NCI-H510A treated with DMSO at 0.1 percent for 48 hours (cell line): ENCODE results near the gene EIF4ENIF1.
"Not testable (repeated sequence)": the region's sequence is repeated elsewhere in the genome, so short reads cannot be mapped to it uniquely, and the experiment has no call there.

ENCODE experiments used
- DNase-seq: peaks from one replicate; lab custom pipeline; 2025; lab: John Stamatoyannopoulos, UW

Gene EIF4ENIF1, protein sequence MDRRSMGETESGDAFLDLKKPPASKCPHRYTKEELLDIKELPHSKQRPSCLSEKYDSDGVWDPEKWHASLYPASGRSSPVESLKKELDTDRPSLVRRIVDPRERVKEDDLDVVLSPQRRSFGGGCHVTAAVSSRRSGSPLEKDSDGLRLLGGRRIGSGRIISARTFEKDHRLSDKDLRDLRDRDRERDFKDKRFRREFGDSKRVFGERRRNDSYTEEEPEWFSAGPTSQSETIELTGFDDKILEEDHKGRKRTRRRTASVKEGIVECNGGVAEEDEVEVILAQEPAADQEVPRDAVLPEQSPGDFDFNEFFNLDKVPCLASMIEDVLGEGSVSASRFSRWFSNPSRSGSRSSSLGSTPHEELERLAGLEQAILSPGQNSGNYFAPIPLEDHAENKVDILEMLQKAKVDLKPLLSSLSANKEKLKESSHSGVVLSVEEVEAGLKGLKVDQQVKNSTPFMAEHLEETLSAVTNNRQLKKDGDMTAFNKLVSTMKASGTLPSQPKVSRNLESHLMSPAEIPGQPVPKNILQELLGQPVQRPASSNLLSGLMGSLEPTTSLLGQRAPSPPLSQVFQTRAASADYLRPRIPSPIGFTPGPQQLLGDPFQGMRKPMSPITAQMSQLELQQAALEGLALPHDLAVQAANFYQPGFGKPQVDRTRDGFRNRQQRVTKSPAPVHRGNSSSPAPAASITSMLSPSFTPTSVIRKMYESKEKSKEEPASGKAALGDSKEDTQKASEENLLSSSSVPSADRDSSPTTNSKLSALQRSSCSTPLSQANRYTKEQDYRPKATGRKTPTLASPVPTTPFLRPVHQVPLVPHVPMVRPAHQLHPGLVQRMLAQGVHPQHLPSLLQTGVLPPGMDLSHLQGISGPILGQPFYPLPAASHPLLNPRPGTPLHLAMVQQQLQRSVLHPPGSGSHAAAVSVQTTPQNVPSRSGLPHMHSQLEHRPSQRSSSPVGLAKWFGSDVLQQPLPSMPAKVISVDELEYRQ

DNA sequence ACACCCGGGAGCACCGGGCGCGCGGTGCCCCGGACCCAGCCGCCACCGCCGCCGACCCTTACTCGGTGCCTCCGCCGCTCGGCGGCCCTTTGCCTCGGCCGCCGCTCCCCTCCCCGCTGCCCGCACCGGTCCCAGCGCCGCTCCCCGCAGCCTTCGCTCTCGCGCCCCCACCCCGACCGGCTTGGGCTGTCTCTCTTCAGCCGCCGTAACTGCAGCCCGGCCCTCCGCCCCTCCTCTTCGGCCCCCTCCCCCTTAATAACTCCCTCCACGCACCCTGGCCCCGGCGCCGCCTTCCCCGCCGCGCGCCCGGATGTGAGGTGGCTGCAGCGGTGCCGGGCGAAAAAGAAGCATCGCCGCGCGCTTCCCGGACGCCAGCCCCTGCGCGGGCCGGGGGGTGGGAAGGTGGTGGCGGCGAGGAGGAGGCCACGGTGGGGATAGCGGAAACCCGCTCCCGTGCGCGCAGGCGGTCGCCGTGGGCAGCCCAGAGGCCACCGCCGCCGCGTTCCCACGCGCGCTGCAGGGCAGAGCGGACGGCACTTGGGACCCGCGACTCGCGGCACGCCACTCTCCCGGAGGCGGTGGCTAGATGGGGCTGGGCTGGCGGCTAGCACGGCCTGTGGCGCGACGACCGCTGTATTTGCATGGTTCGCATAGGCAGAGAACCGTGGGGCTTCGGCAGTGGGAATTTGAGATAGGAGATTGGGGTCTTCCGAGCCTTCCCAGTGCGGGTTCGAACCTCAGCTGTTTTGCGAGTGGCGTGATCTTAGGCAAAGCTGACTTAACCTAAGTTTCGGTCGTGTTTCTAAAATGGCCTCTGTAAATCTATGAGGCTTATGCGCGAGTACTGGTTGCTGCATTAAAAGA, at the start of gene EIF4ENIF1:
TSS of gene EIF4ENIF1 (minus strand) at position 211 of the 864 bp plus-strand sequence. CDS start 1,124 bp downstream, outside the sequence.
- peak; percentile 51 for DNase-seq

DNA sequence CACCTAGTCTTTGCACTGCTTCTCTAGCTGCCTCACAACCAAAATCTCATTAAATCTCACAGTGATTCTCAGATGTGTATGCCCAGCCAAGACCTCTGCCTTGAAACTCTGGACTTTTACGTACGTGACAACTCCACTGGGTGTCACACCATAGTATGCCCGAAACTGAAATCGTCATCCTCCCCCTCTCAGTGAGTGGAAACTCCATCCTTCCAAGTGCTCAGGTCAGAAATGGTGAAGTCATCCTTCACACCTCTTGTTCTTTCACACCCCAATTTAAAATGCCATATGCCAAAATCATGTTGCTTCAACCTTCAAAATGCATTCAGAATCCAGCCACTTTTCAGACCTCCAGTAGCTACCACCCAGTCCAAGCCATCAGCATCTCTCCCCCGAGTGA, 49.2 kb upstream of the EIF4ENIF1 start:
- no peak for DNase-seq

DNA sequence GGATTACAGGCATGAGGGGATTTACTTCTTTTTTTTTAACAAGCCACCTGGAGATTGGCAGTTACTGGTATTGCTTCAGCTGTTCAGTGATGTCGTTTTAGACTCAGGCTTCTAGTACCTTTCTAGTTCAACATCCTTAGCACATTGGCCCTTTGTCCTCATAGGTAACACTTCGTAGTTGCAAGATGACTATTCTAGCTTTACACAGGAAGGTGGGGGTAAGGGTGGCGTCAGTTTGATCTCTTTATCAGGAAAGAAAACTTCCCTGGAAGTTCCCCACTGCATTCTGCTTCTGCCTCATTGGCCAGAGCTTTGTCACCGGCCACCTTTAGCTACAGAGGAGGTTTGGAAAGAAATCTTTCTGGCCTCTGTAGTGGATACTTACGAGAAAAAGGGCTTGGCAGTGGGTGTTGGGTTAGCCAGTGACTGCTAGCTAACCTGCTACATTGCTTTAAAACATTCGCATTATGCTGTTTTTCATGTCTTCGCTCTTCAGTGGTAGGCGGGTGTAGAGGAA, 47.4 kb upstream of the EIF4ENIF1 start:
- DNase-seq = no peak

GRCh38 chr22:31533374-31533773, 43.7 kb upstream of the EIF4ENIF1 start:
- DNase-seq = no peak

GRCh38 chr22:31532060-31532459, 42.4 kb upstream of the EIF4ENIF1 start:
- no peak for DNase-seq

DNA sequence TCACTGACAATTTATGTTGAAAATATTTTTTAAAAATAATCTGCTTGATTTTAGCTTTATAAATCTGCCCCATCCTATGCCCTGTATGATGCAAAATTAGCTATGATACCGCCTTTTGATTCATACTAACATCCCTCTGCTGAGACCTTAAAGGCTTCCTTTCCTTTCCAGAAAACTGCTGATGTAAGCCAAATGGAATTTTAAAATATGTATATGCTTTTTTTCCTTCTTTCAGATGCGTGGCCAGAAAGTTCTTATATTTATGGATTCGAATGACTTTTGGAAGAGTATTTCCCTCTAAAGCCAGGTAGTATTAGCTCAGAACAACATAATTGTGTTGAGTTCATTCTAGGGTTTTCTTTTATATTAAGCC, 41.2 kb upstream of the EIF4ENIF1 start:
- DNase-seq = no peak

DNA sequence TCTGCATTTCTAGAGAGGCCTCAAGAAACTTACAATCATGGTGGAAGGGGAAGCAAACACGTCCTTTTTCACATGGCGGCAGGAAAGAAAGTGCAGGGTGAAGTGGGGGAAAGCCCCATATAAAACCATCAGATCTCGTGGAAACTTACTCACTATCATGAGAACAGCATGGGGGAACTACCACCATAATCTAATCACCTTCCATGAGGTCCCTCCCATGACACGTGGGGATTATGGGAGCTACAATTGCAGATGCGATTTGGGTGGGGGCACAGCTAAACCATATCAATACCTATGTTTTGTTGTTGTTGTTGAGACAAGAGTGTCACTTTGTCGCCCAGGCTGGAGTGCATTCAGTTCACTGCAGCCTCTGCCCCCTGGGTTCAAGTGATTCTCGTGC, 36.6 kb upstream of the EIF4ENIF1 start:
- DNase-seq = no peak

DNA sequence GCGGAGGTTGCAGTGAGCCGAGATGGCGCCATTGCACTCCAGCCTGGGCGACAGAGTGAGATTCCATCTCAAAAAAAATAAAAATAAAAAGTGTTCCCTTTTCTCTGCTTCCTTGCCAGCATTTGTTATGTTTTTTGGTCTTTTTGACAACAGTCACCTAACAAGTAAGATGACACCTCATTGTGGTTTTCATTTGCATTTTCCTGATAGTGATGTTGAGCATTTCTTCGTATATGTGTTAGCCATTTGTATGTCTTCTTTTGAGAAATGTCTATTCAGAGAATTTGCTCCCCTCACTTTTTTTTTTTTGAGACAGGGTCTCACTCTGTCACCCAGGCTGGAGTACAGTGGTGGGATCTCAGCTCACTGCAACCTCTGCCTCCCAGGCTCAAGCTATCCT, 34.5 kb upstream of the EIF4ENIF1 start:
- not testable (repeated sequence) for DNase-seq

DNA sequence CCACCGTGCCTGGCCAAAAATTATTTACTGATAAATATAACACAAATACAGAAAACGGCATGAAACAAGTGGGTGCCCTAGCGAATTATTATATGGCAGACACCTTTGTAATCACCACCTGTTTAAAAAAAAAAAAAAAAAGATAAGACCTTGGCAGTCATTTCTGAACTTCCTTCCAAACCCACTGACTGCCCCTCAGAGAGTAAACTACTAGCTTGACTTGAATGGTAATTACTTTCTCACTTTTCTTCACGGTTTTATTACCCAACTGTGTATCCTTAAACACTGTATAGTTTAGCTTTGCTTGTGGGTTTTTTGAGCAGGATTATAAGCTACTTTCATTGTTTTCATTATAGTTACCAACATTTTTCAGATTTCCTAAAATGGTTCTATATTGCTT, 30.4 kb upstream of the EIF4ENIF1 start:
- no peak for DNase-seq

DNA sequence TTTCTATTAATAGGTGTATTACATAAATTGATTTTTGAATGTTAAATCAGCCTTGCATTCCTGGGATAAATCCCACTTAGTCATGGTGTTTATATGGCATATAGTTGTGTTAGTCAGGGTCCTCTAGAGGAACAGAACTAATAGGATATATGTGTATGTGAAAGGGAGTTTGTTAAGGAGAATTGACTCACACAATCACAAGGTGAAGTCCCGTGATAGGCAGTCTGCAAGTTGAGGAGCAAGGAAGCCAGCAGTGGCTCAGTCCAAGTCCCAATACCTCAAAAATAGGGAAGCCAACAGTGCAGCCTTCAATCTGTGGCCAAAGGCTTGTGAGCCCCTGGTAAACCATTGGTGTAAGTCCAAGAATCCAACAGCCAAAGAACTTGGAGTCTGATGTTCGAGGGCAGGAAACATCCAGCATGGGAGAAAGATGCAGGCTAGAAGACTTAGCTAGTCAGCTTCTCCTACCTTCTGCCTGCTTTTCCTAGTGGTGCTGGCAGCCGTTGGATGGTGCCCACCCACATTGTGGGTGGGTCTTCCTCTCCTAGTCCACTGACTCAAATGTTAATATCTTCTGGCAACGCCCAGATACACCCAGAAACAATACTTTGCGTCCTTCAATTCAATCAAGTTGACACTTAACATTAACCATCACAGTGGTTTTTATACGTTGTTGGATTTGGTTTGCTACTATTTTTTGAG, 19.6 kb upstream of the EIF4ENIF1 start:
- DNase-seq = no peak

- DNase-seq = no peak
Measured at GRCh38 chr22:31508536-31508935, 18.9 kb upstream of the EIF4ENIF1 start.

DNA sequence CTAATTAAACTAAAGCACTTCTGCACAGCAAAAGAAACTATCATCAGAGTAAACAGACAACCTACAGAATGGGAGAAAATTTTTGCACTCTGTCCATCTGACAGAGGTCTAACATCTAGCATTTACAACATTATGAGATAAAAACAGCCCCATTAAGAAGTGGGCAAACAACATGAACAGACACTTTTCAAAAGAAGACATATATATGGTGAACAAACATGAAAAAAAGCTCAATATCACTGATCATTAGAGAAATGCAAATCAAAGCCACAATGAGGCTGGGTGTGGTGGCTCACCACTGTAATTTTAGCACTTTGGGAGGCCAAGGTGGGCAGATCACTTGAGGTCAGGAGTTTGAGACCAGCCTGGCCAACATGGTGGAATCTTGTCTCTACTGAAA, 17.9 kb upstream of the EIF4ENIF1 start:
- not testable (repeated sequence) for DNase-seq

DNA sequence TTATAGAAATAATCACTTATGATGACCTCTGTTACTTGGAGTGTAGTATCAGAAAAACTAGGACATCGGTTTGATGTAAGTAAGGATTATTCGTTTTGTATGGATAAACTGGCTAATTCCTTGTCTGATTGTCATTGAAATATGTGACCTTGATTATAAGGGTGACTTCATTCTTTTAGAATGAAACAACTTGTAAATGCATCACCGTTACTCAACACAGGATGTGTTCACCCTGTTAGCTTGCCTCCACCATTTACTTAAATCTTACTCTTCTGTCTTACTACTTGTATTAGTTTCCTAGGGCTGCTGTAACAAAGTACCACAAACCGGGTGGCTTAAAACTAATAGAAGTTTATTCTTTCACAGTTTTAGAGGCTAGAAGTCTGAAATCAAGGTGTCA, 14.6 kb upstream of the EIF4ENIF1 start:
- no peak for DNase-seq

DNA sequence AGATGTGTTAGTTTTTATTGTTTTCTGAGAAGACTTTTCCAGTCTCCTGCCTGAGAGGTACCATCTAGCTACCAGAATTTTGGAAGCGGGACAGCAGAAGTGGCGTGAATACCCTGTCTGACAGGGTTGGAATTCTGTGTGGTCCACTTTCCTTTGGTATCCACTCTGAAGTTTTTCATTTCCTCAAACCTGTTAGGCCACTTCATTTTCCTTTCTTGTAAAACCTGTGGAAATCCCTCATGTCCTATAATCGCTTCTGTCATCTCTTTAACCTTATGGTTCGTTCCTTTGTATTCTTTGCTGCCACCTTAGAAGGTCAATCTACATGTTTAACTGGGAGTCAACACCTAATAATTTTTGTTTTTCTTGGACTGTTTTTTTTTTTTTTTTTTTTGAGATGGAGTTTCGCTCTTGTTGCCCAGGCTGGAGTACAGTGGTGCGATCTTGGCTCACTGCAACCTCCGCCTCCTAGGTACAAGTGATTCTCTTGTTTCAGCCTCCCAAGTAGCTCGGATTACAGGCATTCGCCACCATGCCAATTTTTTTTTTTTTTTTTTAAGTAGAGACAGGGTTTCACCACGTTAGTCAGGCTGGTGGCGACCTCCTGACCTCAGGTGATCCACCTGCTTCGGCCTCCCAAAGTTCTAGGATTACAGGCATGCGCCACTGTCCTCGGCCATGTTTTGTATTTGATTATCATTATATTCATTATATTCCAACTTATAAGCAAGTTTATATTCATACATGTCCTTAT, 13.7 kb upstream of the EIF4ENIF1 start:
- no peak for DNase-seq

DNA sequence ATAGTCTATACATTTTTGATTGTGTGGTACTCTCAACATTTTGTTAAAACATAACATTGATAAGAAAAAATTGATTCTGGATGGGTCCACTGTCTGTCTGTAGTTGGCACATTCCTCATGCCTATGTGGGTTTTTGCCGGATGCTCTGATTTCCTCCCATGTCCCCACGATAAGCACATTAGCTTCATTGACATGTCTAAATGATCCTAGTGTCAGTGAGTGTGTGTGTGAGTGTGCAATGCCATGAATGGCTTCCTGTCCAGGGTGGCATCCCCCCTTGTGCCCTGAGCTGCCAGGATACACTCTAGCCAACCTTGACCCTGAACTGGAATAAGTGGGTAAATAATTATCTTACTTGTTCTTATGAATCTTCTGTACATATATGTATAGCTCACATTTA, 12.1 kb upstream of the EIF4ENIF1 start:
- DNase-seq = no peak

DNA sequence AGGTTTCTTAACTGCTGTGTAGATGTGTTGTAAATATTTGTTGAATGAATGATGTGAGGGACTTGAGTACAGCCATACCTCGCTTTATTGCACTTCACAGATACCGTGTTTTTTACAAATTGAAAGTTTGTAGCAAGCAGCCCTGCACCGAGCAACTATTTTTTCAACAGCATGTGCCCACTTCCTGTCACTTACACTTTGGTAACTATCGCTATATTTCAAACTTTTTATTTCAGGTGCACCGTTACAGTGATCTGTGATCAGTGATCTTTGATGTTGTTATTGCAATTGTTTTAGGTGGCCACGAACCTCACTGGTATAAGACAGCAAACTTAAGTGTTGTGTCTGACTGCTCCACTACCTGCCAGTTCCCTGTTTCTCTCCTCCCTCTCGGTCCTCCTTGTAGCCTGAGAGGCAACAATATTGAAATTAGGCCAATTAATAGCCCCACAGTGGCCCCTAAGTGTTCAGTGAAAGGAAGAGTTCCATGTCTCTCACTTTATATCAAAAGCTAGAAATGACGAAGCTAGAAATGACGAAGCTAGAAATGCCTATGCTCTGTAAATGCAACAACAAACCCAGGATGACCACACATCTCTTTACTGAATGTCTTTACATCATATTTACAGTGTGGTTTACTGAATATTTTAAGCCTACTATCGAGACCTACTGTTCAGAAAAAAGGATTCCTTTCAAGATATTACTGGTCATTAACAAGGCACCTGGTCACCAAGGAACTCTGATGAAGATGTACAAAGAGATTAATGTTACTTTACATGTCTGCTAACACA, 7.7 kb upstream of the EIF4ENIF1 start:
- no peak for DNase-seq

GRCh38 chr22:31496735-31497146, 7.1 kb upstream of the EIF4ENIF1 start:
- DNase-seq = no peak

- peak; percentile 48 for DNase-seq
Measured at GRCh38 chr22:31496007-31496734, 6.5 kb upstream of the EIF4ENIF1 start, which contains the start of gene SFI1. Gene SFI1, plus strand, starts transcription at chr22:31496536. Its CDS starts 11,749 bp downstream, at chr22:31508285.

DNA sequence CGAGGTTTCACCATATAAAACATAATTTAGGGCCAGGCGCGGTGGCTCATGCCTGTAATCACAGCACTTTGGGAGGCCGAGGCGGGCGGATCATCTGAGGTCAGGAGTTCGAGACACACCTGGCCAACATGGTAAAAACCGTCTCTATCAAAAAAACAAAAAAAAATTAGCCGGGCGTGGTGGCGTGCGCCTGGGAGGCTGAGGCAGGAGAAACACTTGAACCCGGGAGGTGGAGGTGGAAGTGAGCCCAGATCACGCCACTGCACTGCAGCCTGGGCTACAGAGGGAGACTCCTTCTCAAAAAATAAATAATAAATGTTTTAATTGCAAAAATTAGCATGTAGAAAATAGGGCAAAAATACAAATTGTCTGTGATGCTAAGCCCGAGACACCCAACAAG, 5.7 kb upstream of the EIF4ENIF1 start:
- no peak for DNase-seq
